ENCODE measurements around the gene CAPZB.

Gene CAPZB

GRCh38 chr1:19429611-19430010 lies 55.7 kb downstream of the CAPZB start:
- no peak for DNase-seq (ENCODE audit: low read depth in 2 of 2)

- DNase-seq (ENCODE audit: low read depth in 2 of 2): no peak
Observed at GRCh38 chr1:19427087-19427781, 58.1 kb downstream of the CAPZB start.

GRCh38 chr1:19426294-19427086 lies 58.8 kb downstream of the CAPZB start:
- DNase-seq (ENCODE audit: low read depth in 2 of 2): no peak

- DNase-seq (ENCODE audit: low read depth in 2 of 2): no peak
Observed at GRCh38 chr1:19425646-19426239, 59.6 kb downstream of the CAPZB start.

GRCh38 chr1:19424651-19425570 lies 60.4 kb downstream of the CAPZB start:
- DNase-seq (ENCODE audit: low read depth in 2 of 2): no peak

- DNase-seq (ENCODE audit: low read depth in 2 of 2): no peak
Observed at GRCh38 chr1:19423130-19423529, 62.2 kb downstream of the CAPZB start.

- no peak for DNase-seq (ENCODE audit: low read depth in 2 of 2)
Observed at GRCh38 chr1:19421365-19421764, 64.0 kb downstream of the CAPZB start.

- DNase-seq (ENCODE audit: low read depth in 2 of 2): no peak
Observed at GRCh38 chr1:19420606-19421005, 64.7 kb downstream of the CAPZB start.

GRCh38 chr1:19419691-19420090 lies 65.6 kb downstream of the CAPZB start:
- DNase-seq (ENCODE audit: low read depth in 2 of 2): no peak

GRCh38 chr1:19418503-19418971 lies 66.8 kb downstream of the CAPZB start:
- DNase-seq (ENCODE audit: low read depth in 2 of 2): no peak

- no peak for DNase-seq (ENCODE audit: low read depth in 2 of 2)
Observed at GRCh38 chr1:19416921-19417470, 68.3 kb downstream of the CAPZB start.

GRCh38 chr1:19416145-19416544 lies 69.2 kb downstream of the CAPZB start:
- DNase-seq (ENCODE audit: low read depth in 2 of 2): no peak

GRCh38 chr1:19414515-19415121 lies 70.7 kb downstream of the CAPZB start:
- DNase-seq (ENCODE audit: low read depth in 2 of 2): no peak

GRCh38 chr1:19413999-19414398 lies 71.3 kb downstream of the CAPZB start:
- no peak for DNase-seq (ENCODE audit: low read depth in 2 of 2)

- DNase-seq (ENCODE audit: low read depth in 2 of 2): no peak
Observed at GRCh38 chr1:19412654-19413053, 72.7 kb downstream of the CAPZB start.

GRCh38 chr1:19411612-19412011 lies 73.7 kb downstream of the CAPZB start:
- DNase-seq (ENCODE audit: low read depth in 2 of 2): no peak

GRCh38 chr1:19410393-19410792 lies 74.9 kb downstream of the CAPZB start:
- DNase-seq (ENCODE audit: low read depth in 2 of 2): no peak

GRCh38 chr1:19409477-19410341 lies 75.6 kb downstream of the CAPZB start:
- DNase-seq (ENCODE audit: low read depth in 2 of 2): no peak

- DNase-seq (ENCODE audit: low read depth in 2 of 2): no peak
Observed at GRCh38 chr1:19407494-19408096, 77.7 kb downstream of the CAPZB start.

- no peak for DNase-seq (ENCODE audit: low read depth in 2 of 2)
Observed at GRCh38 chr1:19406680-19407079, 78.7 kb downstream of the CAPZB start.

Measured in stimulated activated CD8-positive, alpha-beta memory T cell treated with anti-CD3 and anti-CD28 coated beads, Interleukin-2, amount 100 ng/mL, for 48 hours (primary cell).